Hepatocyte (in vitro differentiated cells): ENCODE measurements around the gene SDK1.

Experiments used
- CTCF ChIP-seq: fragments of 200-600 bp; sonication (generic); IDR thresholded peaks from 2 replicates; pipeline ENCODE4 v1.5.1; 2016; ENCODE audit warnings: antibody characterized with exemption, mild to moderate bottlenecking; ENCODE audit not compliant: poor library complexity
- EZH2 ChIP-seq: fragments of 200-600 bp; sonication (generic); IDR thresholded peaks from 2 replicates; pipeline ENCODE4 v1.6.1; 2016; ENCODE audit warnings: antibody characterized with exemption, mild to moderate bottlenecking, borderline replicate concordance

- no peak for TF ChIP-seq EZH2
- no peak for TF ChIP-seq CTCF
Measured at GRCh38 chr7:3805151-3805550, 504.1 kb downstream of the SDK1 start.
